Tibial artery (tissue), 4 donors: ENCODE measurements around the gene SLC39A9.
A peak's percentile ranks its signal among the peaks of the same experiment; 100 is the strongest.

ENCODE experiments used
- DNase-seq, 2 donors: peaks; one replicate each; pipeline ENCODE4 v3.0.0-alpha.2; 2019
- H3K27ac ChIP-seq, 2 donors: fragments of 200-600 bp; sonication (generic) in 1 of 2; 1 replicate in 1 of 2; 2 replicates in 1 of 2; pipeline ENCODE4 v1.5.1; 2018 to 2019; ENCODE audit warnings: mild to moderate bottlenecking in 1 of 2
- H3K27me3 ChIP-seq, 2 donors: fragments of 200-600 bp; sonication (generic) in 1 of 2; one replicate each; pipeline versions ENCODE4 v1.5.1 to v1.6.0; 2016 to 2019
- H3K36me3 ChIP-seq, 3 donors: fragments of 200-600 bp; sonication (generic) in 2 of 3; one replicate each; pipeline ENCODE4 v1.5.1; 2016 to 2019; ENCODE audit warnings: mild to moderate bottlenecking in 2 of 3
- H3K4me1 ChIP-seq, 4 donors: fragments of 200-600 bp; sonication (generic) in 2 of 4; 1 replicate in 3 of 4; 2 replicates in 1 of 4; pipeline ENCODE4 v1.5.1; 2016 to 2019
- H3K4me3 ChIP-seq, 2 donors: fragments of 200-600 bp; sonication (generic) in 1 of 2; 1 replicate in 1 of 2; 2 replicates in 1 of 2; pipeline ENCODE4 v1.5.1; 2018 to 2019; ENCODE audit warnings: mild to moderate bottlenecking in 2 of 2
- H3K9me3 ChIP-seq, 3 donors: fragments of 200-600 bp; sonication (generic) in 1 of 3; one replicate each; pipeline ENCODE4 v1.5.1; 2016 to 2019
- intact Hi-C: fragments of 100-400 bp; cut with DNase I; formaldehyde crosslinking; loops from one replicate; pipeline ENCODE4 v1.15.0; 2023; ENCODE audit warnings: low total_unique reads
- TF ChIP-seq, protein P1 (sequence below), 2 experiments: fragments of 200-600 bp in 1 of 2; fragments of 450-650 bp in 1 of 2; IDR thresholded peaks; one replicate each; pipeline ENCODE4 v1.5.1; 2017 to 2019; ENCODE audit warnings: antibody characterized with exemption in 2 of 2, mild to moderate bottlenecking in 1 of 2, moderate library complexity in 1 of 2

Gene SLC39A9

GRCh38 chr14:69353168-69353567 is 45.3 kb upstream of the SLC39A9 start:
- TF ChIP-seq, protein P1, sequence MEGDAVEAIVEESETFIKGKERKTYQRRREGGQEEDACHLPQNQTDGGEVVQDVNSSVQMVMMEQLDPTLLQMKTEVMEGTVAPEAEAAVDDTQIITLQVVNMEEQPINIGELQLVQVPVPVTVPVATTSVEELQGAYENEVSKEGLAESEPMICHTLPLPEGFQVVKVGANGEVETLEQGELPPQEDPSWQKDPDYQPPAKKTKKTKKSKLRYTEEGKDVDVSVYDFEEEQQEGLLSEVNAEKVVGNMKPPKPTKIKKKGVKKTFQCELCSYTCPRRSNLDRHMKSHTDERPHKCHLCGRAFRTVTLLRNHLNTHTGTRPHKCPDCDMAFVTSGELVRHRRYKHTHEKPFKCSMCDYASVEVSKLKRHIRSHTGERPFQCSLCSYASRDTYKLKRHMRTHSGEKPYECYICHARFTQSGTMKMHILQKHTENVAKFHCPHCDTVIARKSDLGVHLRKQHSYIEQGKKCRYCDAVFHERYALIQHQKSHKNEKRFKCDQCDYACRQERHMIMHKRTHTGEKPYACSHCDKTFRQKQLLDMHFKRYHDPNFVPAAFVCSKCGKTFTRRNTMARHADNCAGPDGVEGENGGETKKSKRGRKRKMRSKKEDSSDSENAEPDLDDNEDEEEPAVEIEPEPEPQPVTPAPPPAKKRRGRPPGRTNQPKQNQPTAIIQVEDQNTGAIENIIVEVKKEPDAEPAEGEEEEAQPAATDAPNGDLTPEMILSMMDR (IDR thresholded peaks at IDR 0.05) = no peak
- no peak overlapping the region for H3K4me3 ChIP-seq
- H3K4me1 ChIP-seq = peaks cover 0 to 35% (median 20%) of the 10 kb centered on the region in 4 donors
- DNase-seq = no peak
- peaks cover 0 to 11% (median 6%) of the 10 kb centered on the region in 3 donors for H3K36me3 ChIP-seq
- no peaks in the 10 kb centered on the region for H3K9me3 ChIP-seq
- intact Hi-C loops = no loop called here
- no peaks in the 10 kb centered on the region for H3K27me3 ChIP-seq
- H3K27ac ChIP-seq = no peak overlapping the region

- Histone ChIP-seq H3K27ac (peak overlapping the region; percentile 58 to 81), H3K9me3 (no peaks in the 10 kb centered on the region), H3K4me3 (no peak overlapping the region), H3K36me3 (peaks cover 0 to 6% (median 0%) of the 10 kb centered on the region in 3 donors), H3K27me3 (no peaks in the 10 kb centered on the region), H3K4me1 (peaks cover 0 to 36% (median 20%) of the 10 kb centered on the region in 4 donors)
- intact Hi-C loops = loop anchor here (5.0 kb wide), 1 partner anchor 92 kb away; the partner anchor contains the start of gene GALNT16
- TF ChIP-seq, protein P1 (IDR thresholded peaks at IDR 0.05) = no peak
- DNase-seq = no peak
Measured at GRCh38 chr14:69354383-69355153, 43.9 kb upstream of the SLC39A9 start.

DNA sequence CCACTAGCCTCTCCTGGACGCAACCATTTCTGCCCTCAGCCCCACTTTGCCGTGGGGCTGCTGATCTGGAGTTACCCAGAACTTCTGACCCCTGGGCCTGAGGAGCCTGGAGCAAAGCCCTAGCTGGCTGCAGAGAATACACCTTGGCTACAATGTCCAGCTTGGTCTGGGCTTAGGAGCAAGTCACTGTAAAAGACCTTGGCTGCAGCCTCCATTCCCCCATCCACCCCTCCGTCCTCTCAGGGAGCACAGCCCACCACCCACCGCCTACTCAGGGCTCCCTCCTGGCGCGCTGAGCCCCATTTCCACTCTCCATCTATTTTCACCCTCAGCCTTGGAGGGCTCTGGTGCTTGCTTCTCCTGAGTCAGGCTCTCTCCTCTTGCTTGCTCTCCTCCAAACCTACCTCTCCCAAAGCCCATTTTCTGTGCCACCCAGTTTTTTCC is 43.3 kb upstream of the SLC39A9 start:
- Histone ChIP-seq H3K4me3 (no peak overlapping the region), H3K27me3 (no peaks in the 10 kb centered on the region), H3K27ac (peak overlapping the region; percentile 58 to 81), H3K4me1 (peaks cover 0 to 36% (median 20%) of the 10 kb centered on the region in 4 donors), H3K36me3 (peaks cover 0 to 4% (median 0%) of the 10 kb centered on the region in 3 donors), H3K9me3 (no peaks in the 10 kb centered on the region)
- DNase-seq = no peak
- TF ChIP-seq, protein P1 (IDR thresholded peaks at IDR 0.05) = no peak
- intact Hi-C loops = loop anchor here (5.0 kb wide), 1 partner anchor 93 kb away; the partner anchor contains the start of gene GALNT16

- intact Hi-C loops = loop anchor here (5.0 kb wide), 1 partner anchor 93 kb away; the partner anchor contains the start of gene GALNT16
- no peaks in the 10 kb centered on the region for H3K27me3 ChIP-seq
- peak overlapping the region; percentile 58 to 81 for H3K27ac ChIP-seq
Measured at GRCh38 chr14:69355607-69356281, 42.7 kb upstream of the SLC39A9 start.

DNA sequence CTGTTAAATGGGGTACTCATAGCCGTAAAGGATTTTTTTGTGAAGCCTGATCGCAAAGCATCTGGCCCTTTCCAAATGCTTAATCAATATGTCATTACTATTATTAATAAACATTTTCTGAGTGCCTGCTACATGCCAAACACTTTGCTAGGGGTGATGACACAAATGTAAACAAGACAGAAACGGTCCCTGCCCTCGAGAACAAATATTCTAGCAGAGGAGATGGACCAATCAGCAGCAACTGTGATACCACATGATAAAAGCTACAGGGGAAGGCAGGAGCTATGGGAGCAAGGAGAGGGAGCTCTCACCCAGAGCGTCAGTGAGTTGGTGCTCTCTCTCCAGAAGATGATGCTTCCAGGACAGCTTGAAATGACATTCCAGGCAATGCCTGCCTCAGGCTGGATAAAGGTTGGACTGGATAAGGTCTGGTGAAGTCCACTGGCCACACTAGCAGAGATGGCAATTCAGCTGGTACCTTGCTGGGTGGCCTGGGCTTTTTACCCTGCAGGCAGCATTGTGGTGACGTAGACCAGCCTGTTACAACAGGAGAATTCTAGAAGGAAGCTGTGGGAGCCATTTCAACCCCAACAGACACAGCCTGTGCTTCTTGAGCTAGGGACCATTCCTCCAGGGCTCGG is 41.5 kb upstream of the SLC39A9 start:
- intact Hi-C loops = loop anchor here (5.0 kb wide), 1 partner anchor 95 kb away; the partner anchor contains the start of gene GALNT16
- Histone ChIP-seq H3K9me3 (no peaks in the 10 kb centered on the region), H3K4me3 (no peak overlapping the region), H3K4me1 (peaks cover 0 to 36% (median 20%) of the 10 kb centered on the region in 4 donors), H3K36me3 (no peaks in the 10 kb centered on the region), H3K27ac (peak overlapping the region in 1 of 2 donors; percentile 81), H3K27me3 (no peaks in the 10 kb centered on the region)
- TF ChIP-seq, protein P1 (IDR thresholded peaks at IDR 0.05) = no peak
- no peak for DNase-seq

More at GRCh38 chr14:69355607-69356281, 42.7 kb upstream of the SLC39A9 start:
- Histone ChIP-seq H3K9me3 (no peaks in the 10 kb centered on the region), H3K4me1 (peaks cover 0 to 36% (median 20%) of the 10 kb centered on the region in 4 donors), H3K36me3 (no peaks in the 10 kb centered on the region), H3K4me3 (no peak overlapping the region)
- DNase-seq = peak; percentile 83 to 86
- TF ChIP-seq, protein P1 (IDR thresholded peaks at IDR 0.05) = no peak
